ENCODE results near the gene COMTD1. TPM values are rescaled to one million over a fixed set of nuclear protein-coding genes. Genes with fewer than 3 reads are reported as not detected.

The COMTD1 gene
- total RNA-seq: 26.9 TPM

- DNase-seq (ENCODE audit: low spot score) (peak; percentile 97), ATAC-seq (peak; percentile 79)
These were observed at the start of gene COMTD1 for GRCh38 chr10:75235375-75236177. Gene COMTD1 (minus strand): TSS chr10:75235957. CDS start chr10:75235928, 29 bp downstream.

- DNase-seq (ENCODE audit: low spot score): peak; percentile 3
- ATAC-seq: no peak
These were observed 48.1 kb upstream of the COMTD1 start for GRCh38 chr10:75283671-75284470.

- ATAC-seq (peak; percentile 14), DNase-seq (ENCODE audit: low spot score) (peak; percentile 38)
These were observed 47.4 kb upstream of the COMTD1 start for GRCh38 chr10:75283078-75283670.

- no peak for ATAC-seq
- peak; percentile 14 for DNase-seq (ENCODE audit: low spot score)
These were observed 46.2 kb upstream of the COMTD1 start for GRCh38 chr10:75281974-75282373.

- ATAC-seq: no peak
- no peak for DNase-seq (ENCODE audit: low spot score)
These were observed 44.5 kb upstream of the COMTD1 start for GRCh38 chr10:75280236-75280635.

GRCh38 chr10:75276069-75276872 is 40.5 kb upstream of the COMTD1 start:
- no peak for DNase-seq (ENCODE audit: low spot score)

GRCh38 chr10:75272896-75273295 is 37.1 kb upstream of the COMTD1 start:
- DNase-seq (ENCODE audit: low spot score): no peak
- peak; percentile 38 for ATAC-seq

More at GRCh38 chr10:75276069-75276872, 40.5 kb upstream of the COMTD1 start:
- ATAC-seq: peak; percentile 27

GRCh38 chr10:75272094-75272493 is 36.3 kb upstream of the COMTD1 start:
- ATAC-seq: no peak
- DNase-seq (ENCODE audit: low spot score): no peak

GRCh38 chr10:75269605-75270004 is 33.8 kb upstream of the COMTD1 start:
- DNase-seq (ENCODE audit: low spot score) (no peak), ATAC-seq (no peak)

- ATAC-seq (no peak), DNase-seq (ENCODE audit: low spot score) (no peak)
These were observed 31.2 kb upstream of the COMTD1 start for GRCh38 chr10:75266945-75267344.

- no peak for ATAC-seq
- no peak for DNase-seq (ENCODE audit: low spot score)
These were observed 30.1 kb upstream of the COMTD1 start for GRCh38 chr10:75265856-75266255.

GRCh38 chr10:75263806-75264205 is 28.0 kb upstream of the COMTD1 start:
- no peak for ATAC-seq

GRCh38 chr10:75261813-75262705 is 26.3 kb upstream of the COMTD1 start:
- ATAC-seq (no peak), DNase-seq (ENCODE audit: low spot score) (no peak)

More at GRCh38 chr10:75263806-75264205, 28.0 kb upstream of the COMTD1 start:
- DNase-seq (ENCODE audit: low spot score): no peak

- ATAC-seq: no peak
These were observed 25.2 kb upstream of the COMTD1 start for GRCh38 chr10:75260990-75261389.

GRCh38 chr10:75254739-75255138 is 19.0 kb upstream of the COMTD1 start:
- ATAC-seq (no peak), DNase-seq (ENCODE audit: low spot score) (no peak)

More at GRCh38 chr10:75260990-75261389, 25.2 kb upstream of the COMTD1 start:
- no peak for DNase-seq (ENCODE audit: low spot score)

- ATAC-seq (no peak), DNase-seq (ENCODE audit: low spot score) (no peak)
These were observed 17.8 kb upstream of the COMTD1 start for GRCh38 chr10:75253281-75254220.

- no peak for DNase-seq (ENCODE audit: low spot score)
- no peak for ATAC-seq
These were observed 15.2 kb upstream of the COMTD1 start for GRCh38 chr10:75250934-75251333.

- DNase-seq (ENCODE audit: low spot score) (peak; percentile 76), ATAC-seq (peak; percentile 64)
These were observed 12.0 kb upstream of the COMTD1 start for GRCh38 chr10:75247797-75248196.

Measured in left lobe of liver (tissue), 2 donors.